Measurements from ENCODE around the gene ZNF3.

Gene ZNF3

DNA sequence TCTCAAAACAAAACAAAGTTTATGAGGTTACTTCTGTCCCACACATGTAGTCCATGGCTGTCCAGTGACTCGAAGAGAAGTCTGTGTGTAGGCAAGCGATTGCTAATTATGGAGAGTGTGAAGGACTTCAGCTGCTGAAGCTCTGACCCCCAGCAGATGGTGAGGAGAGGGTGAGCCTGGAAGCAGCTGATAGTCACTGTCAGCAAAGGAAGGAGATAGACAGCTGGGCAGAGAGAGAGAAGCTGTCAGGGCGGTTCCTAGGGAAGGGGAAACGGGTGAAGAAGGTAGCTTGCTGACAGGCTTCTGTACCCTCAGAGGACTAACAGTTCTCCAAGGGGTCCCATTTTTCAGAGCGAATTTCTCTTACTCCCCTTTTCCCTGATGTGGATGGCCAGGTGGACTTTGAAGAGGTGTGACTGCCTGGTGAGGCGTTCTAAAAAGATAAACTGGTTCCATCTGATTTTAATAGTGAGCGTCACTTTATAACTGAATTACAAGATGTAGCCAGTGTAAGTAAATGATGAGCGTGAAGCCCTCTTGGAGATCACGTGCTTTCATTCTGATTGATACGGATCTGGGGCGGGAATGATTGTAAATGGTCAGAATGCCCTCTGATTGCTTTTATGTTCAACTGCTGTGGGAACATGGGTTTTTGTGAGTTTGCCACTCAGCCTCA lies 19.9 kb downstream of the ZNF3 start:
- TF ChIP-seq, protein P1, sequence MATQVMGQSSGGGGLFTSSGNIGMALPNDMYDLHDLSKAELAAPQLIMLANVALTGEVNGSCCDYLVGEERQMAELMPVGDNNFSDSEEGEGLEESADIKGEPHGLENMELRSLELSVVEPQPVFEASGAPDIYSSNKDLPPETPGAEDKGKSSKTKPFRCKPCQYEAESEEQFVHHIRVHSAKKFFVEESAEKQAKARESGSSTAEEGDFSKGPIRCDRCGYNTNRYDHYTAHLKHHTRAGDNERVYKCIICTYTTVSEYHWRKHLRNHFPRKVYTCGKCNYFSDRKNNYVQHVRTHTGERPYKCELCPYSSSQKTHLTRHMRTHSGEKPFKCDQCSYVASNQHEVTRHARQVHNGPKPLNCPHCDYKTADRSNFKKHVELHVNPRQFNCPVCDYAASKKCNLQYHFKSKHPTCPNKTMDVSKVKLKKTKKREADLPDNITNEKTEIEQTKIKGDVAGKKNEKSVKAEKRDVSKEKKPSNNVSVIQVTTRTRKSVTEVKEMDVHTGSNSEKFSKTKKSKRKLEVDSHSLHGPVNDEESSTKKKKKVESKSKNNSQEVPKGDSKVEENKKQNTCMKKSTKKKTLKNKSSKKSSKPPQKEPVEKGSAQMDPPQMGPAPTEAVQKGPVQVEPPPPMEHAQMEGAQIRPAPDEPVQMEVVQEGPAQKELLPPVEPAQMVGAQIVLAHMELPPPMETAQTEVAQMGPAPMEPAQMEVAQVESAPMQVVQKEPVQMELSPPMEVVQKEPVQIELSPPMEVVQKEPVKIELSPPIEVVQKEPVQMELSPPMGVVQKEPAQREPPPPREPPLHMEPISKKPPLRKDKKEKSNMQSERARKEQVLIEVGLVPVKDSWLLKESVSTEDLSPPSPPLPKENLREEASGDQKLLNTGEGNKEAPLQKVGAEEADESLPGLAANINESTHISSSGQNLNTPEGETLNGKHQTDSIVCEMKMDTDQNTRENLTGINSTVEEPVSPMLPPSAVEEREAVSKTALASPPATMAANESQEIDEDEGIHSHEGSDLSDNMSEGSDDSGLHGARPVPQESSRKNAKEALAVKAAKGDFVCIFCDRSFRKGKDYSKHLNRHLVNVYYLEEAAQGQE (IDR thresholded peaks at IDR 0.05; ENCODE audit: insufficient read depth in 1 of 2, low read depth in 2 of 2, low read length in 2 of 2): no peak
- TF ChIP-seq SIN3A (IDR thresholded peaks at IDR 0.05; ENCODE audit: borderline replicate concordance, insufficient read depth, low read length): no peak
- TF ChIP-seq FOXP2 (optimal IDR thresholded peaks at IDR 0.05; ENCODE audit: borderline replicate concordance, extremely low read depth, extremely low read length, insufficient read depth): no peak
- TF ChIP-seq POLR2AphosphoS5 (IDR thresholded peaks at IDR 0.05; ENCODE audit: low read depth, low read length): no peak
- no peak for TF ChIP-seq TAF1 (IDR thresholded peaks at IDR 0.05; ENCODE audit: borderline replicate concordance, insufficient read depth, low read length)

DNA sequence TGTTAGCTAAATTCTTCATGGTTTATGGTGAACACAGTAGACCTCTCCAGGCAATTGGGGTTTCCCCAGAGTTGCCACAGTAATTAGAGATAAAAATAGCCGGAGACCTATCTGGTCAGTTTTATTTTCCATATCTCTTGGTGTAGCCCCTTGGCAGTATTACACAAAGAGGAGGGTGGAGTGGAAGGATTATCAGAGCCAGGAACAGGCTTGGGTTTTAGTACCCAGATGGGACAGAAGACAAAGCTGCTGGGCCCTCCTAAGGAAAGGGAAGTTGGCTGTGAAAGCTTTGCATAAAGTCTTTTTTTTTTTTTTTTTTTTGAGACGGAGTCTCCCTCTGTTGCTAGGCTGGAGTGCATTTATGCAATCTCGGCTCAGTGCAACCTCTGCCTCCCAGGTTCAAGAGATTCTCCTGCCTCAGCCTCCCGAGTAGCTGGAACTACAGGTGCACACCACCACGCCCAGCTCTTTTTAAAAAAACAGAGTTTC lies 22.2 kb downstream of the ZNF3 start:
- TF ChIP-seq POLR2AphosphoS5 (IDR thresholded peaks at IDR 0.05; ENCODE audit: low read depth, low read length) (no peak), SIN3A (IDR thresholded peaks at IDR 0.05; ENCODE audit: borderline replicate concordance, insufficient read depth, low read length) (no peak), FOXP2 (optimal IDR thresholded peaks at IDR 0.05; ENCODE audit: borderline replicate concordance, extremely low read depth, extremely low read length, insufficient read depth) (no peak)
- TF ChIP-seq, protein P1 (IDR thresholded peaks at IDR 0.05; ENCODE audit: insufficient read depth in 1 of 2, low read depth in 2 of 2, low read length in 2 of 2): no peak

DNA sequence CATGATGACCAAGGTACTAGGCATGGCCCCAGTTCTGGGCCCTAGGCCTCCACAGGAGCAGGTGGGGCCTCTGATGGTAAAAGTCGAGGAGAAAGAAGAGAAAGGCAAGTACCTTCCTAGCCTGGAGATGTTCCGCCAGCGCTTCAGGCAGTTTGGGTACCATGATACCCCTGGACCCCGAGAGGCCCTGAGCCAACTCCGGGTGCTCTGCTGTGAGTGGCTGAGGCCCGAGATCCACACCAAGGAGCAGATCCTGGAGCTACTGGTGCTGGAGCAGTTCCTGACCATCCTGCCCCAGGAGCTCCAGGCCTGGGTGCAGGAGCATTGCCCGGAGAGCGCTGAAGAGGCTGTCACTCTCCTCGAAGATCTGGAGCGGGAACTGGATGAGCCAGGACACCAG lies 24.5 kb downstream of the ZNF3 start:
- TF ChIP-seq FOXP2 (optimal IDR thresholded peaks at IDR 0.05; ENCODE audit: borderline replicate concordance, extremely low read depth, extremely low read length, insufficient read depth): no peak
- TF ChIP-seq, protein P1 (IDR thresholded peaks at IDR 0.05; ENCODE audit: insufficient read depth in 1 of 2, low read depth in 2 of 2, low read length in 2 of 2): no peak
- no peak for TF ChIP-seq SIN3A (IDR thresholded peaks at IDR 0.05; ENCODE audit: borderline replicate concordance, insufficient read depth, low read length)
- TF ChIP-seq TAF1 (IDR thresholded peaks at IDR 0.05; ENCODE audit: borderline replicate concordance, insufficient read depth, low read length): no peak
- TF ChIP-seq POLR2AphosphoS5 (IDR thresholded peaks at IDR 0.05; ENCODE audit: low read depth, low read length): no peak

DNA sequence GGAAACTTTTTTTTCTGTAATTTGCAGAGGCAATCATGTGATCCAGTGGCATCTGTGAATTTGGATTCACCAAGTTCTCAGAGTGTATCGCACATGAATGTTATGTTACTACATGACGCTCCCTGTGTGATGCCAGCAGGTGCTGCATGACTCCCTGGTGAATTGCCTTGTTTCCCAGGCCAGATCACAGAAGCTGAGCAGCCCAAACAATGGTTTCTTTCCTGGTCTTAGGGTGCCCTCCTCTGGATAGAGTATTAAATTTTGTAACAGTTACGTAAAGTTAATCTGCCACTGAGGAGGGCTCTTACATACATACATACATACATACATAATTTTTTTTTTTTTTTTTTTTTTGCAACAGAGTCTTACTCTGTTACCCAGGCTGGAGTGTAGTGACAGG lies 28.3 kb downstream of the ZNF3 start:
- TF ChIP-seq TAF1 (IDR thresholded peaks at IDR 0.05; ENCODE audit: borderline replicate concordance, insufficient read depth, low read length): no peak
- no peak for TF ChIP-seq POLR2AphosphoS5 (IDR thresholded peaks at IDR 0.05; ENCODE audit: low read depth, low read length)
- TF ChIP-seq, protein P1 (IDR thresholded peaks at IDR 0.05; ENCODE audit: insufficient read depth in 1 of 2, low read depth in 2 of 2, low read length in 2 of 2): no peak
- TF ChIP-seq FOXP2 (optimal IDR thresholded peaks at IDR 0.05; ENCODE audit: borderline replicate concordance, extremely low read depth, extremely low read length, insufficient read depth): no peak
- no peak for TF ChIP-seq SIN3A (IDR thresholded peaks at IDR 0.05; ENCODE audit: borderline replicate concordance, insufficient read depth, low read length)
